ENCODE results near the gene EMC1. TPM values are rescaled to one million over a fixed set of nuclear protein-coding genes. Genes with fewer than 3 reads are reported as not detected.

Gene EMC1
- total RNA-seq, 1 donor from 2014 or later = 66.7 TPM

- H3K4me1 Mint-ChIP-seq (ENCODE audit: low read depth) = peaks cover 25% of the 10 kb centered on the region
- no peaks in the 10 kb centered on the region for H3K27me3 Mint-ChIP-seq
- H3K36me3 Mint-ChIP-seq (ENCODE audit: insufficient read depth) = no peaks in the 10 kb centered on the region
- DNase-seq (ENCODE audit: low spot score, unreplicated experiment) = peak; percentile 94
- peak within 1 kb of the TSS; percentile 97 for H3K27ac Mint-ChIP-seq
- peak within 1 kb of the TSS; percentile 94 for H3K4me3 Mint-ChIP-seq (ENCODE audit: low read depth)
- no peaks in the 10 kb centered on the region for H3K9me3 Mint-ChIP-seq (ENCODE audit: low read depth)
- TF ChIP-seq, protein P1, sequence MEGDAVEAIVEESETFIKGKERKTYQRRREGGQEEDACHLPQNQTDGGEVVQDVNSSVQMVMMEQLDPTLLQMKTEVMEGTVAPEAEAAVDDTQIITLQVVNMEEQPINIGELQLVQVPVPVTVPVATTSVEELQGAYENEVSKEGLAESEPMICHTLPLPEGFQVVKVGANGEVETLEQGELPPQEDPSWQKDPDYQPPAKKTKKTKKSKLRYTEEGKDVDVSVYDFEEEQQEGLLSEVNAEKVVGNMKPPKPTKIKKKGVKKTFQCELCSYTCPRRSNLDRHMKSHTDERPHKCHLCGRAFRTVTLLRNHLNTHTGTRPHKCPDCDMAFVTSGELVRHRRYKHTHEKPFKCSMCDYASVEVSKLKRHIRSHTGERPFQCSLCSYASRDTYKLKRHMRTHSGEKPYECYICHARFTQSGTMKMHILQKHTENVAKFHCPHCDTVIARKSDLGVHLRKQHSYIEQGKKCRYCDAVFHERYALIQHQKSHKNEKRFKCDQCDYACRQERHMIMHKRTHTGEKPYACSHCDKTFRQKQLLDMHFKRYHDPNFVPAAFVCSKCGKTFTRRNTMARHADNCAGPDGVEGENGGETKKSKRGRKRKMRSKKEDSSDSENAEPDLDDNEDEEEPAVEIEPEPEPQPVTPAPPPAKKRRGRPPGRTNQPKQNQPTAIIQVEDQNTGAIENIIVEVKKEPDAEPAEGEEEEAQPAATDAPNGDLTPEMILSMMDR (IDR thresholded peaks at IDR 0.05; ENCODE audit: unreplicated experiment) = no peak
Measured at GRCh38 chr1:19209990-19210771, 41.1 kb downstream of the EMC1 start, which contains the start of gene UBR4. UBR4 (minus strand) TSS chr1:19210266; CDS start chr1:19210248, 18 bp downstream.

DNA sequence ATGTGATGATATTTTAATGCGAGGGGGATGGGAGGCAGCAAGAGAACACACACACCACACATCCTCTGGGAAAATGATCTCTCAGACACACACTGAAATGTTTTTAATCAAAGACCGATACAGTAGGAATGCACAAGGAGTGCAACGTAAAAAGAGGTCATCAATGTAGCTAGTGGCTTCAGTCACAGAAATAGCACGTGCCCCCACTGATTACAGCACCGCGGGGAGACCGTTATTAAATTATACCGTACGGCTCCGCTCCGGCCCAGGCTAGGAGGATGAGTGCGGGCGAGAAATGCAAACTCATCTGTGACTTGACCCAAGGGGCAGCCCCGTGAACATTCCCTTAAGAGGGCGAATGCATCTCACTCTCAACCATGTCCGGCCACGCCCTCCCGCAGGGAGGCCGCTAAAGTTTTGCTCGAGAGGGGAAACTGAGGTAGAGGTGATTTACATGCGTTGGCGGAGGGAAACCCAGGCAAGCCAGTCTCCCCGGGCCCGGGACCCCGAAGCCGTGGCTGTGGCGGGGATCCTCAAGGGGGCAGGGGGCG, 41.8 kb downstream of the EMC1 start:
- Mint-ChIP-seq H3K27ac (peak overlapping the region; percentile 91), H3K9me3 (ENCODE audit: low read depth) (no peaks in the 10 kb centered on the region), H3K36me3 (ENCODE audit: insufficient read depth) (no peaks in the 10 kb centered on the region), H3K4me1 (ENCODE audit: low read depth) (peaks cover 27% of the 10 kb centered on the region), H3K4me3 (ENCODE audit: low read depth) (peak overlapping the region; percentile 94), H3K27me3 (no peaks in the 10 kb centered on the region)
- no peak for DNase-seq (ENCODE audit: low spot score, unreplicated experiment)
- TF ChIP-seq, protein P1 (IDR thresholded peaks at IDR 0.05; ENCODE audit: unreplicated experiment) = no peak

- Mint-ChIP-seq H3K9me3 (ENCODE audit: low read depth) (no peaks in the 10 kb centered on the region), H3K4me1 (ENCODE audit: low read depth) (peaks cover 27% of the 10 kb centered on the region), H3K4me3 (ENCODE audit: low read depth) (peak overlapping the region; percentile 94), H3K27ac (peak overlapping the region; percentile 91), H3K36me3 (ENCODE audit: insufficient read depth) (no peaks in the 10 kb centered on the region), H3K27me3 (no peaks in the 10 kb centered on the region)
- TF ChIP-seq, protein P1 (IDR thresholded peaks at IDR 0.05; ENCODE audit: unreplicated experiment) = no peak
- no peak for DNase-seq (ENCODE audit: low spot score, unreplicated experiment)
Measured at GRCh38 chr1:19208710-19209438, 42.5 kb downstream of the EMC1 start.

DNA sequence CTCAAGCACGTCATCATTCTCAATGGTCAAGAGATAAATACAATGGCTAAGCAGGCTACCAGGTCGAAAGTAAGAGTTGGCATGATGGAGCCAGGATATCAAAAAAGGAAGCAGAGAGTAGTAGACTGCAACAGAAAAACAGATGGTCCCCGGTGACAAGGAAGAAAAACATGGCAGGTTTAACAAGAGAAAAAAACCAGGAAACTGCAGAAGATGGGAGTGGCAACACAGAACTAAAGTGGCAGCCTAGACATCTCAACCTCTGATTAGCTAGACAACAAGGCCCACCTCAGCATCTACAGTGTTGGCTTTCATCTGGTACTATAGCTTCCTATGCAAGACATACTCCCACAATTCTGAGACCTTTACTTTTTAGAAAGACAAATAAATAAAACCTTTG, 44.4 kb downstream of the EMC1 start:
- TF ChIP-seq, protein P1 (IDR thresholded peaks at IDR 0.05; ENCODE audit: unreplicated experiment) = no peak
- H3K36me3 Mint-ChIP-seq (ENCODE audit: insufficient read depth) = no peaks in the 10 kb centered on the region
- no peak overlapping the region for H3K4me3 Mint-ChIP-seq (ENCODE audit: low read depth)
- DNase-seq (ENCODE audit: low spot score, unreplicated experiment) = no peak
- H3K27ac Mint-ChIP-seq = no peak overlapping the region
- no peaks in the 10 kb centered on the region for H3K9me3 Mint-ChIP-seq (ENCODE audit: low read depth)
- no peaks in the 10 kb centered on the region for H3K27me3 Mint-ChIP-seq
- peaks cover 30% of the 10 kb centered on the region for H3K4me1 Mint-ChIP-seq (ENCODE audit: low read depth)

GRCh38 chr1:19205845-19206244, 45.5 kb downstream of the EMC1 start:
- Mint-ChIP-seq H3K27ac (no peak overlapping the region), H3K4me3 (ENCODE audit: low read depth) (no peak overlapping the region), H3K27me3 (no peaks in the 10 kb centered on the region), H3K9me3 (ENCODE audit: low read depth) (no peaks in the 10 kb centered on the region), H3K4me1 (ENCODE audit: low read depth) (peaks cover 25% of the 10 kb centered on the region), H3K36me3 (ENCODE audit: insufficient read depth) (no peaks in the 10 kb centered on the region)
- TF ChIP-seq, protein P1 (IDR thresholded peaks at IDR 0.05; ENCODE audit: unreplicated experiment) = no peak
- no peak for DNase-seq (ENCODE audit: low spot score, unreplicated experiment)
